ENCODE data around the gene METTL9.
"Not testable (repeated sequence)": the region's sequence is repeated elsewhere in the genome, so short reads cannot be mapped to it uniquely, and the experiment has no call there.

- not testable (repeated sequence) for TF ChIP-seq ZNF530 (tag by site-specific recombination; IDR thresholded peaks at IDR 0.05; ENCODE audit: low read depth); ZNF391 (tag by site-specific recombination; IDR thresholded peaks at IDR 0.05; ENCODE audit: borderline replicate concordance, low read depth); ZNF398 (tag by site-specific recombination; IDR thresholded peaks at IDR 0.05); CTCF (tag by site-specific recombination; IDR thresholded peaks at IDR 0.05); ZNF354C (tag by site-specific recombination; IDR thresholded peaks at IDR 0.05; ENCODE audit: borderline replicate concordance, low read depth); ZBTB20 (tag by site-specific recombination; IDR thresholded peaks at IDR 0.05); ZBTB6 (tag by site-specific recombination; IDR thresholded peaks at IDR 0.05); EGR2 (tag by site-specific recombination; IDR thresholded peaks at IDR 0.05; ENCODE audit: low read depth); ZNF792 (tag by site-specific recombination; IDR thresholded peaks at IDR 0.05); ZNF274 (IDR thresholded peaks at IDR 0.05; ENCODE audit: low read length); ZNF274 (tag by site-specific recombination; IDR thresholded peaks at IDR 0.05; ENCODE audit: borderline replicate concordance); INSM2 (tag by site-specific recombination; IDR thresholded peaks at IDR 0.05)
Measured at GRCh38 chr16:21577487-21577886, 21.9 kb upstream of the METTL9 start.
